Caco-2 (cell line): ENCODE measurements around the gene RANGAP1. TPM values are rescaled to one million over a fixed set of nuclear protein-coding genes. Genes with fewer than 3 reads are reported as not detected.

Source experiments
- BruUV-seq: library from RNA; stranded (reverse); fragments of 400-500 nt; replicated peaks from 2 replicates; lab custom pipeline; 2021; lab: Mats Ljungman, UMichigan
- CTCF ChIA-PET: fragments of 300-600 bp; sonication (Branson Sonifier 250); formaldehyde crosslinking; loops from one replicate; lab custom pipeline; 2022; ENCODE audit warnings: antibody characterized with exemption; lab: Charles Lee
- POLR2A ChIA-PET: fragments of 300-600 bp; sonication (Branson Sonifier 250); formaldehyde crosslinking; loops from one replicate; lab custom pipeline; 2022; ENCODE audit warnings: antibody characterized with exemption; lab: Charles Lee
- DNase-seq, 2 experiments: peaks; one replicate each; pipeline versions ENCODE4 v3.0.0 to v3.0.0-alpha.2; 2020 to 2022
- H3K27me3 ChIP-seq: replicated peaks from 2 replicates; pipeline ENCODE4 v1.6.0; 2011; ENCODE audit warnings: low read length; ENCODE audit not compliant: control insufficient read depth, insufficient read depth
- H3K36me3 ChIP-seq: 2 replicates; pipeline ENCODE4 v1.5.1; 2011; ENCODE audit warnings: low read length; ENCODE audit not compliant: control insufficient read depth, insufficient read depth
- H3K4me1 ChIP-seq: fragments of 250-450 bp; sonication (Bioruptor Pico); 2 replicates; pipeline ENCODE4 v1.5.1; 2020; ENCODE audit warnings: mild to moderate bottlenecking
- H3K4me3 ChIP-seq: 2 replicates; pipeline ENCODE4 v1.5.1; 2011; ENCODE audit warnings: low read depth, mild to moderate bottlenecking, control low read depth, low read length
- H3K9me3 ChIP-seq: fragments of 250-450 bp; sonication (Bioruptor Pico); 2 replicates; pipeline ENCODE4 v1.5.1; 2020; ENCODE audit warnings: mild to moderate bottlenecking, moderate library complexity
- H3K27ac Mint-ChIP-seq: one replicate; pipeline ENCODE4 v1.8.0; 2022; ENCODE audit warnings: mixed read lengths; ENCODE audit not compliant: unreplicated experiment
- H3K27me3 Mint-ChIP-seq: one replicate; pipeline ENCODE4 v1.8.0; 2022; ENCODE audit warnings: mixed read lengths; ENCODE audit not compliant: insufficient read depth, unreplicated experiment
- H3K36me3 Mint-ChIP-seq: one replicate; pipeline ENCODE4 v1.8.0; 2022; ENCODE audit warnings: mild to moderate bottlenecking, mixed read lengths; ENCODE audit not compliant: insufficient read depth, unreplicated experiment
- H3K4me1 Mint-ChIP-seq: one replicate; pipeline ENCODE4 v1.8.0; 2022; ENCODE audit warnings: low read depth, mixed read lengths; ENCODE audit not compliant: unreplicated experiment
- H3K4me3 Mint-ChIP-seq: one replicate; pipeline ENCODE4 v1.8.0; 2022; ENCODE audit warnings: mild to moderate bottlenecking, moderate library complexity, mixed read lengths; ENCODE audit not compliant: unreplicated experiment
- H3K9me3 Mint-ChIP-seq: one replicate; pipeline ENCODE4 v1.8.0; 2022; ENCODE audit warnings: mixed read lengths; ENCODE audit not compliant: unreplicated experiment
- CTCF ChIP-seq, 2 experiments: fragments of 200-600 bp in 1 of 2; IDR thresholded peaks; 1 replicate in 1 of 2; 2 replicates in 1 of 2; pipeline versions ENCODE4 v1.5.1 to v1.8.0; 2011 to 2022; ENCODE audit warnings: antibody characterized with exemption in 1 of 2, control low read depth in 1 of 2, inconsistent platforms in 1 of 2, low read depth in 1 of 2, low read length in 1 of 2, mild to moderate bottlenecking in 1 of 2, moderate library complexity in 1 of 2; ENCODE audit not compliant: insufficient read depth in 1 of 2, severe bottlenecking in 1 of 2, unreplicated experiment in 1 of 2
- intact Hi-C: fragments of 100-400 bp; cut with micrococcal nuclease; formaldehyde crosslinking; loops from one replicate; pipeline ENCODE4 v1.10.0; 2022; ENCODE audit not compliant: unreplicated experiment
- total RNA-seq: library from RNA; stranded (reverse); gene quantifications from 2 replicates; pipeline ENCODE4 v1.2.3, GENCODE V29; 2022

The RANGAP1 gene
- total RNA-seq, 1 experiment from 2014 or later, result 106 TPM

DNA sequence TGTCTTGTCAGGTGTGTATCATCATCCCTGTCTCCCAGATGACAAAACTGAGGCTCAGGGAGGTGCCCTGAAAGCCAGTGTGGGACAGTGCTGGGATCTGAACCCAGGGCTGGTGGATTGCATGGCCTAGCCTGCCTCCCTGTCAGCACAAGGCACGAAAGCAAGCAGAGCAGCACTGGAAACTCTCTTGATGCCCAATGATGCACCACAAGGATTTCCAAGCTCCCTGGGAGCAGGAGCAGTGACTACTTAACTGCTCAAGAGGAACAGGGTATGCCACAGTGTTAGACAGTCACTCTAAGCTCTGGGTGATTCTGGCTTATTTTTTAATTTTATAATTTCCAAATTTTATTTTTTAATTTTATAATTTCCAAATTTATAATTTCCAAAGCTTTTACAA lies 24.3 kb upstream of the RANGAP1 start:
- BruUV-seq, result no TSS peak
- peaks cover 5% of the 10 kb centered on the region; the same call in 1 of the 2 replicates for H3K4me1 ChIP-seq
- Mint-ChIP-seq H3K9me3 (no peaks in the 10 kb centered on the region), H3K4me3 (no peak overlapping the region), H3K27me3 (no peaks in the 10 kb centered on the region), H3K4me1 (peaks cover 8% of the 10 kb centered on the region), H3K27ac (no peak overlapping the region), H3K36me3 (peaks cover 7% of the 10 kb centered on the region)
- CTCF ChIA-PET, result no interaction called here
- no peak overlapping the region for H3K4me3 ChIP-seq
- no peaks in the 10 kb centered on the region for H3K9me3 ChIP-seq
- intact Hi-C loops, result no loop called here
- peaks cover 1% of the 10 kb centered on the region; the same call in 1 of the 2 replicates for H3K36me3 ChIP-seq
- POLR2A ChIA-PET, result no interaction called here
- no peak for TF ChIP-seq CTCF (IDR thresholded peaks at IDR 0.05; ENCODE audit: insufficient read depth in 1 of 2, low read depth in 1 of 2, low read length in 1 of 2, severe bottlenecking in 1 of 2, unreplicated experiment in 1 of 2)
- H3K27me3 ChIP-seq, result no peaks in the 10 kb centered on the region
- DNase-seq, result no peak

DNA sequence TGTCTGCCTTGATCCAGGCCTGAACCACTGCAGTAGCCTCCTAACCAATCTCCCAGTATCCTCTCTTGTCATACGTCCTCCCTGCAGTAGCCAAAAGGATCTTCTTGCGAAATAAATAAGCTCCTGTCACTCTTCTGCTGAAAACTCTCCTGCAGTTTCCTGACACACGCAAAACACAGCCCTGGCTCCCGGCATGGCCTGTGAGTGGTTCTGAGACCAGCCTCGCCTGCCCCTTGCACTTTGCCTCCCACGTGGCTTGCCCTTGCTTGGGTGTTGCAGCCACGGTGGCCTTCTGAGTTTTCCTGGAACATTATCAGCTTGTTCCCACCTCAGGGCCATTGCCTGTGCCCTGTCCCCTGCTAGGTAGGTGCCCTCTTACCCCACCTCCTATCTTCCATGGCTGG lies 22.6 kb upstream of the RANGAP1 start:
- Histone ChIP-seq H3K4me3 (no peak overlapping the region), H3K27me3 (no peaks in the 10 kb centered on the region), H3K9me3 (no peaks in the 10 kb centered on the region), H3K4me1 (peaks cover 17% of the 10 kb centered on the region), H3K36me3 (peaks cover 1% of the 10 kb centered on the region; the same call in 1 of the 2 replicates)
- H3K4me1 Mint-ChIP-seq, result peaks cover 15% of the 10 kb centered on the region
- no peak overlapping the region for H3K4me3 Mint-ChIP-seq
- no TSS peak for BruUV-seq
- no peak for TF ChIP-seq CTCF (IDR thresholded peaks at IDR 0.05; ENCODE audit: insufficient read depth in 1 of 2, low read depth in 1 of 2, low read length in 1 of 2, severe bottlenecking in 1 of 2, unreplicated experiment in 1 of 2)
- peaks cover 14% of the 10 kb centered on the region for H3K36me3 Mint-ChIP-seq
- intact Hi-C loops, result no loop called here
- no peaks in the 10 kb centered on the region for H3K9me3 Mint-ChIP-seq
- no peak overlapping the region for H3K27ac Mint-ChIP-seq
- H3K27me3 Mint-ChIP-seq, result no peaks in the 10 kb centered on the region
- POLR2A ChIA-PET, result interaction anchor here (0.5 kb wide), 1 partner anchor 56 kb away, joined by 4 read pairs; no protein-coding TSS in a partner anchor
- DNase-seq, result no peak
- CTCF ChIA-PET, result no interaction called here

GRCh38 chr22:41308054-41308453 lies 22.1 kb upstream of the RANGAP1 start:
- Mint-ChIP-seq H3K4me1 (peaks cover 18% of the 10 kb centered on the region), H3K36me3 (peaks cover 14% of the 10 kb centered on the region), H3K27ac (no peak overlapping the region), H3K9me3 (no peaks in the 10 kb centered on the region), H3K4me3 (no peak overlapping the region), H3K27me3 (no peaks in the 10 kb centered on the region)
- Histone ChIP-seq H3K9me3 (no peaks in the 10 kb centered on the region), H3K36me3 (peaks cover 1% of the 10 kb centered on the region; the same call in 1 of the 2 replicates), H3K4me1 (peaks cover 22% of the 10 kb centered on the region), H3K4me3 (no peak overlapping the region), H3K27me3 (no peaks in the 10 kb centered on the region)
- ChIA-PET POLR2A (no interaction called here), CTCF (no interaction called here)
- intact Hi-C loops, result no loop called here
- no TSS peak for BruUV-seq
- TF ChIP-seq CTCF (IDR thresholded peaks at IDR 0.05; ENCODE audit: insufficient read depth in 1 of 2, low read depth in 1 of 2, low read length in 1 of 2, severe bottlenecking in 1 of 2, unreplicated experiment in 1 of 2), result no peak
- DNase-seq, result no peak
